Right atrium auricular region (tissue), 2 donors: ENCODE results near the gene GHDC. TPM values are rescaled to one million over a fixed set of nuclear protein-coding genes. Genes with fewer than 3 reads are reported as not detected.
"Not testable (repeated sequence)": the region's sequence is repeated elsewhere in the genome, so short reads cannot be mapped to it uniquely, and the experiment has no call there.

Source experiments
- DNase-seq: peaks from one replicate; pipeline ENCODE4 v3.0.0-alpha.2; 2019; ENCODE audit warnings: low spot score
- H3K27ac ChIP-seq, 2 donors: fragments of 200-600 bp; sonication (generic); 1 replicate in 1 of 2; 2 replicates in 1 of 2; pipeline ENCODE4 v1.5.1; 2016 to 2019
- H3K27me3 ChIP-seq, 2 donors: fragments of 200-600 bp; sonication (generic); one replicate each; pipeline versions ENCODE4 v1.5.1 to v1.6.0; 2017 to 2019
- H3K36me3 ChIP-seq: fragments of 200-600 bp; sonication (generic); one replicate; pipeline ENCODE4 v1.5.1; 2016
- H3K4me1 ChIP-seq, 2 donors: fragments of 200-600 bp; sonication (generic); one replicate each; pipeline versions ENCODE4 v1.5.1 to v1.6.0; 2017 to 2019
- H3K4me3 ChIP-seq, 2 donors: fragments of 200-600 bp; sonication (generic); 1 replicate in 1 of 2; 2 replicates in 1 of 2; pipeline ENCODE4 v1.5.1; 2017 to 2019; ENCODE audit warnings: mild to moderate bottlenecking in 1 of 2, moderate library complexity in 1 of 2
- H3K9me3 ChIP-seq, 2 donors: fragments of 200-600 bp; sonication (generic); one replicate each; pipeline ENCODE4 v1.5.1; 2019
- total RNA-seq, 2 donors: library from RNA; depleted of rRNA; stranded (reverse); fragments of >200 nt; gene quantifications; one replicate each; pipeline ENCODE4 v1.1.0, GENCODE V29; 2016
- TF ChIP-seq, protein P1 (sequence below), 2 donors: fragments of 200-600 bp; sonication (generic); IDR thresholded peaks; one replicate each; pipeline ENCODE4 v1.5.1; 2019; ENCODE audit warnings: antibody characterized with exemption in 2 of 2

Gene GHDC
- total RNA-seq: 10 to 100 TPM; 13.1 to 19.3 TPM

DNA sequence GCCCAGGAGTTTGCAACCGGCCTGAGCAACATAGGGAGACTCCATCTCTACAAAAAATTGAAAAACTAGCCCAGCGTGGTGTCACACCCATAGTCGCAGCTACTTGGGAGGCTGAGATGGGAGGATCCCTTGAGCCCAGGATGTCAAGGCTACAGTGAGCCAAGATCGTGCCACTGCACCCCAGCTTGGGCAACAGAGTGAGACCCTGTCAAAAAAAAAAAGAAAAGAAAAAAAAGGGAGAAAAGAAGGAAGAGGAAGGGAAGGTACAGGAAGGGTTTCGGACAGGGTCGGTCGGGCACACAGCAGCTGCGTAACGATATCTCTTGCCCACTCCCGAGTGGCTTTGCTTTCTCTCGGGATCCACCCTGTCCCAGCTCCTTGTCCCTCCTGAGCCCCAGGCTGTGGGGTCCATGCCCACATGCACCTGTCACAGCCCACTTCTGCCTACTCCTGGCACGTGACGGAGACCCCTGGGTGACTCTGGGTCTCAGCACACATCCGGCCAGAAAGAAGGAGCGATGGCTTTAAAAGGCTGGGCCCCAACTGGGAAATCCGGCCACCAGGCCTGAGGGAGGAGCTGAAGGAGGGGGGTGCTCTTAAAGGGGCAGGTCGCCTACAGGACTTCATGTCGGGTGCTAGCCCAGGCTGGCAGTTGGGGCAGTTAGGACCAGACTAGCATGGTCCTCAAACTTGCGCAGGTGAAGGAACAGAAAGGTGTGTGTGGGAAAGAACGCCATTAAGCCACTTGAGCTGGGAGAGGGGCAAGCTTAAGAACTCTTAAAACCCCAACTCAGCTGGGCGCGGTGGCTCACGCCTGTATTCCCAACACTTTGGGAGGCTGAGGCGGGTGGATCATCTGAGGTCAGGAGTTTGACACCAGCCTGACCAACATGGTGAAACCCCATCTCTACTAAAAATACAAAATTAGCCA, at the start of gene GHDC:
Gene GHDC (minus strand): TSS at position 526 of the 931 bp plus-strand sequence. CDS start 913 bp downstream, outside the sequence.
- Histone ChIP-seq H3K27ac (peak within 1 kb of the TSS; percentile 68 to 84), H3K4me3 (peak within 1 kb of the TSS; percentile 48 to 78), H3K36me3 (no peaks in the 10 kb centered on the region), H3K4me1 (peaks cover 0 to 18% of the 10 kb centered on the region in 2 donors), H3K9me3 (no peaks in the 10 kb centered on the region), H3K27me3 (no peaks in the 10 kb centered on the region)
- DNase-seq: peak; percentile 88
- TF ChIP-seq, protein P1, sequence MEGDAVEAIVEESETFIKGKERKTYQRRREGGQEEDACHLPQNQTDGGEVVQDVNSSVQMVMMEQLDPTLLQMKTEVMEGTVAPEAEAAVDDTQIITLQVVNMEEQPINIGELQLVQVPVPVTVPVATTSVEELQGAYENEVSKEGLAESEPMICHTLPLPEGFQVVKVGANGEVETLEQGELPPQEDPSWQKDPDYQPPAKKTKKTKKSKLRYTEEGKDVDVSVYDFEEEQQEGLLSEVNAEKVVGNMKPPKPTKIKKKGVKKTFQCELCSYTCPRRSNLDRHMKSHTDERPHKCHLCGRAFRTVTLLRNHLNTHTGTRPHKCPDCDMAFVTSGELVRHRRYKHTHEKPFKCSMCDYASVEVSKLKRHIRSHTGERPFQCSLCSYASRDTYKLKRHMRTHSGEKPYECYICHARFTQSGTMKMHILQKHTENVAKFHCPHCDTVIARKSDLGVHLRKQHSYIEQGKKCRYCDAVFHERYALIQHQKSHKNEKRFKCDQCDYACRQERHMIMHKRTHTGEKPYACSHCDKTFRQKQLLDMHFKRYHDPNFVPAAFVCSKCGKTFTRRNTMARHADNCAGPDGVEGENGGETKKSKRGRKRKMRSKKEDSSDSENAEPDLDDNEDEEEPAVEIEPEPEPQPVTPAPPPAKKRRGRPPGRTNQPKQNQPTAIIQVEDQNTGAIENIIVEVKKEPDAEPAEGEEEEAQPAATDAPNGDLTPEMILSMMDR (IDR thresholded peaks at IDR 0.05): no peak

- Histone ChIP-seq H3K36me3 (no peaks in the 10 kb centered on the region), H3K4me3 (no peak overlapping the region), H3K27me3 (no peaks in the 10 kb centered on the region), H3K4me1 (peaks cover 0 to 14% of the 10 kb centered on the region in 2 donors), H3K27ac (no peak overlapping the region), H3K9me3 (no peaks in the 10 kb centered on the region)
- no peak for DNase-seq
- TF ChIP-seq, protein P1 (IDR thresholded peaks at IDR 0.05): no peak
Observed at GRCh38 chr17:42243493-42243982, 49.2 kb upstream of the GHDC start.

DNA sequence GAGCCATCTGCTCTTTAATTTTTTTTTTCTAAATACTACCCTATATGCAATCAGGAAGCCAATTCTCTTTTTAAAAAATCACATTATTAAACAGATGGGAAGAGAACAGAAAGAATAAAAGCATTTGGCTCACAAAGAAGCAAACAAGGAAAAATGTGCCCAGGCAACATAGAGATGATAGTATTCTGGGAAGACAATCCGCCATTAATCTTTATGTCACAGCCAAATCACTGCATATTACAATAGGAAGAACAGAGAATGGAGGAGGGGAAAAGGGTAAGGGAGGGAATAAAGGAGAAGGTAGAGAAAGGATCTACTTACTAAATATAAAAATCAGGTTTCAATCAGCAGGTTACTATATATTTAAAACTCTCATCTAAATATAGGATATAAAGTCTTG, 47.6 kb upstream of the GHDC start:
- H3K27me3 ChIP-seq: no peaks in the 10 kb centered on the region
- no peaks in the 10 kb centered on the region for H3K4me1 ChIP-seq
- H3K9me3 ChIP-seq: no peaks in the 10 kb centered on the region
- H3K36me3 ChIP-seq: no peaks in the 10 kb centered on the region
- H3K27ac ChIP-seq: no peak overlapping the region
- no peak overlapping the region for H3K4me3 ChIP-seq
- DNase-seq: no peak
- TF ChIP-seq, protein P1 (IDR thresholded peaks at IDR 0.05): no peak

GRCh38 chr17:42240863-42241262, 46.6 kb upstream of the GHDC start:
- DNase-seq: peak; percentile 18
- not testable (repeated sequence) for H3K36me3 ChIP-seq, H3K27me3 ChIP-seq, H3K27ac ChIP-seq, H3K4me3 ChIP-seq, H3K9me3 ChIP-seq, H3K4me1 ChIP-seq

DNA sequence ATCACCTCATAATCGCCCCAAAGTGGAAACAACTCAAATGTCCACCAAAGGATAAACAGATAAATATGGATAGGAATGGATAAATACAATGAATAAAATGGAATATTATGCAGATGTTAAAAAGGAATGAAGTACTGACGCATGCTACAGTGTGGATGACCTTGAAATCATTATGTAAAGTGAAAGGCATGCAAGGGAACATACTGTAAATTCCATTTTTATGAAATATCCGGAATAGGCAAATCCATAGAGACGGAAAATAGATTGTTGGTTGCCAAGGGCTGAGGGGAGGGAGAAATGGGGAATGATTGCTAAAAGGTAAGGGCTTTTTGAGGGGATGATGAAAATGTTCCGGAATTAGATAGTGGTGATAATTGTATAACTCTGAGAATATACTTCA, 45.9 kb upstream of the GHDC start:
- no peaks in the 10 kb centered on the region for H3K4me1 ChIP-seq

DNA sequence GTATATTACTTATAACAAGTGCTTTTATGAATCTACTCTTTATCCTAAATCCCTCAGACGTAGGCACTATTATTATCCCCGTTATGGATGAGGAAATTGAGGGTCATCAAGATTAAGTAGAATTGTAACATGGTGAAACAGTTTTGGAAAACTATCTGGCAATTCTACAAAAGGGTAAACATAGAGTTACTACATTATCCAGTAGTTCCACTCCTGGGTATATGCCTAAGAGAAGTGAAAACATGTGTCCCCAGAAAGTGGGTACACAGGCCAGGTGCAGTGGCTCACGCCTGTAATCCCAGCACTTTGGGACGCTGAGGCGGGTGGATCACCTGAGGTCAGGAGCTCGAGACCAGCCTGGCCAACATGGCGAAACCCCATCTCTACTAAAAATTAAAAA, 45.3 kb upstream of the GHDC start:
- H3K27me3 ChIP-seq, H3K4me1 ChIP-seq, H3K9me3 ChIP-seq, H3K27ac ChIP-seq, H3K36me3 ChIP-seq, H3K4me3 ChIP-seq: not testable (repeated sequence)
- peak; percentile 18 for DNase-seq

More for the DNA sequence above, 45.9 kb upstream of the GHDC start:
- H3K27me3 ChIP-seq: no peaks in the 10 kb centered on the region
- H3K4me3 ChIP-seq: no peak overlapping the region
- H3K27ac ChIP-seq: no peak overlapping the region
- no peak for DNase-seq
- TF ChIP-seq, protein P1 (IDR thresholded peaks at IDR 0.05): no peak
- H3K9me3 ChIP-seq: no peaks in the 10 kb centered on the region
- no peaks in the 10 kb centered on the region for H3K36me3 ChIP-seq
